Mesothelial cell of epicardium (in vitro differentiated cells): ENCODE measurements around the gene HHIPL1. TPM values are rescaled to one million over a fixed set of nuclear protein-coding genes. Genes with fewer than 3 reads are reported as not detected.

Source experiments
- DNase-seq, 2 experiments: peaks; one replicate each; pipeline ENCODE4 v3.0.0; 2021; ENCODE audit warnings: low spot score in 2 of 2; ENCODE audit not compliant: unreplicated experiment in 2 of 2
- H3K27ac Mint-ChIP-seq: 2 replicates; pipeline ENCODE4 v1.8.0; 2021; ENCODE audit warnings: mixed read lengths
- H3K27me3 Mint-ChIP-seq: 2 replicates; pipeline ENCODE4 v1.8.0; 2021; ENCODE audit warnings: low read depth, mixed read lengths
- H3K36me3 Mint-ChIP-seq: 2 replicates; pipeline ENCODE4 v1.8.0; 2021; ENCODE audit warnings: mixed read lengths
- H3K4me1 Mint-ChIP-seq: 2 replicates; pipeline ENCODE4 v1.8.0; 2021; ENCODE audit warnings: mixed read lengths
- H3K4me3 Mint-ChIP-seq: 2 replicates; pipeline ENCODE4 v1.8.0; 2021; ENCODE audit warnings: mild to moderate bottlenecking, moderate library complexity, mixed read lengths
- H3K9me3 Mint-ChIP-seq: 2 replicates; pipeline ENCODE4 v1.8.0; 2021; ENCODE audit warnings: mixed read lengths
- CTCF ChIP-seq: fragments of 200-600 bp; sonication (generic); IDR thresholded peaks from one replicate; pipeline ENCODE4 v1.5.0; 2021; ENCODE audit warnings: antibody characterized with exemption; ENCODE audit not compliant: unreplicated experiment
- total RNA-seq: library from RNA; stranded (reverse); gene quantifications from 3 replicates; pipeline ENCODE4 v1.2.1, GENCODE V29; 2021

The HHIPL1 gene
- total RNA-seq, 1 donor from 2014 or later: 4.4 TPM

GRCh38 chr14:99643343-99643742 is 1.6 kb upstream of the HHIPL1 start:
- H3K9me3 Mint-ChIP-seq: no peaks in the 10 kb centered on the region
- no peak for TF ChIP-seq CTCF
- DNase-seq: no peak
- H3K4me3 Mint-ChIP-seq: no peak overlapping the region
- H3K4me1 Mint-ChIP-seq: no peaks in the 10 kb centered on the region
- H3K27me3 Mint-ChIP-seq: peaks cover 10% of the 10 kb centered on the region
- H3K36me3 Mint-ChIP-seq: no peaks in the 10 kb centered on the region
- no peak overlapping the region for H3K27ac Mint-ChIP-seq

- DNase-seq: no peak
- Mint-ChIP-seq H3K4me1 (no peaks in the 10 kb centered on the region), H3K36me3 (no peaks in the 10 kb centered on the region), H3K9me3 (no peaks in the 10 kb centered on the region), H3K4me3 (peak overlapping the region; percentile 41), H3K27me3 (peaks cover 10% of the 10 kb centered on the region), H3K27ac (no peak overlapping the region)
- TF ChIP-seq CTCF: no peak
Observed at GRCh38 chr14:99644035-99644587, 818 bp upstream of the HHIPL1 start.

- TF ChIP-seq CTCF: no peak
- Mint-ChIP-seq H3K27ac (no peak overlapping the region), H3K36me3 (no peaks in the 10 kb centered on the region), H3K4me1 (no peaks in the 10 kb centered on the region), H3K27me3 (peaks cover 10% of the 10 kb centered on the region), H3K9me3 (no peaks in the 10 kb centered on the region), H3K4me3 (peak overlapping the region; percentile 44)
- DNase-seq: no peak
Observed at GRCh38 chr14:99645545-99646505, 896 bp downstream of the HHIPL1 start.

GRCh38 chr14:99647411-99647810 is 2.5 kb downstream of the HHIPL1 start:
- Mint-ChIP-seq H3K27me3 (peaks cover 10% of the 10 kb centered on the region), H3K4me1 (no peaks in the 10 kb centered on the region)

More at GRCh38 chr14:99647411-99647810, 2.5 kb downstream of the HHIPL1 start:
- DNase-seq: no peak
- Mint-ChIP-seq H3K4me3 (no peak overlapping the region), H3K36me3 (no peaks in the 10 kb centered on the region), H3K27ac (no peak overlapping the region), H3K9me3 (no peaks in the 10 kb centered on the region)
- TF ChIP-seq CTCF: no peak
